GM18511 (cell line): ENCODE data around the gene CDK14.
A peak's percentile ranks its signal among the peaks of the same experiment; 100 is the strongest.

ENCODE experiments used
- ATAC-seq: cut with Tn5 transposase; IDR thresholded peaks from one replicate; pipeline ENCODE4 v1.9.1; 2021; ENCODE audit warnings: mild to moderate bottlenecking, moderate library complexity; ENCODE audit not compliant: unreplicated experiment

The CDK14 gene

GRCh38 chr7:91034459-91035368 is 438.6 kb downstream of the CDK14 start:
- ATAC-seq, result peak; percentile 55

- ATAC-seq, result peak; percentile 86
These were observed 442.9 kb downstream of the CDK14 start for GRCh38 chr7:91039033-91039432.

GRCh38 chr7:91041141-91041540 is 445.0 kb downstream of the CDK14 start:
- no peak for ATAC-seq

GRCh38 chr7:91041901-91042484 is 445.9 kb downstream of the CDK14 start:
- no peak for ATAC-seq

- ATAC-seq, result no peak
These were observed 447.1 kb downstream of the CDK14 start for GRCh38 chr7:91043186-91043585.

GRCh38 chr7:91043924-91044645 is 448.0 kb downstream of the CDK14 start:
- no peak for ATAC-seq

- ATAC-seq, result no peak
These were observed 449.5 kb downstream of the CDK14 start for GRCh38 chr7:91045606-91046005.

- no peak for ATAC-seq
These were observed 450.4 kb downstream of the CDK14 start for GRCh38 chr7:91046322-91047089.

- ATAC-seq, result no peak
These were observed 451.5 kb downstream of the CDK14 start for GRCh38 chr7:91047636-91048035.

- peak; percentile 84 for ATAC-seq
These were observed 454.6 kb downstream of the CDK14 start for GRCh38 chr7:91050677-91051076.

GRCh38 chr7:91051966-91052365 is 455.8 kb downstream of the CDK14 start:
- no peak for ATAC-seq

- ATAC-seq, result no peak
These were observed 458.3 kb downstream of the CDK14 start for GRCh38 chr7:91054374-91054773.

- ATAC-seq, result no peak
These were observed 459.1 kb downstream of the CDK14 start for GRCh38 chr7:91055219-91055618.

- ATAC-seq, result no peak
These were observed 466.6 kb downstream of the CDK14 start for GRCh38 chr7:91062713-91063112.

- no peak for ATAC-seq
These were observed 467.9 kb downstream of the CDK14 start for GRCh38 chr7:91064052-91064451.

GRCh38 chr7:91064938-91065337 is 468.8 kb downstream of the CDK14 start:
- ATAC-seq, result no peak

- ATAC-seq, result no peak
These were observed 470.5 kb downstream of the CDK14 start for GRCh38 chr7:91066627-91067026.

- no peak for ATAC-seq
These were observed 471.1 kb downstream of the CDK14 start for GRCh38 chr7:91067242-91067641.

GRCh38 chr7:91068136-91068795 is 472.1 kb downstream of the CDK14 start:
- no peak for ATAC-seq

GRCh38 chr7:91069146-91069545 is 473.0 kb downstream of the CDK14 start:
- no peak for ATAC-seq
